HG03060 (cell line): ENCODE measurements around the gene METTL2B.
A peak's percentile ranks its signal among the peaks of the same experiment; 100 is the strongest.
"Not testable (repeated sequence)": the region's sequence is repeated elsewhere in the genome, so short reads cannot be mapped to it uniquely, and the experiment has no call there.

Source experiments
- ATAC-seq: cut with Tn5 transposase; IDR thresholded peaks from one replicate; pipeline ENCODE4 v1.9.1; 2021; ENCODE audit warnings: low read depth, moderate number of reproducible peaks; ENCODE audit not compliant: unreplicated experiment

The METTL2B gene

DNA sequence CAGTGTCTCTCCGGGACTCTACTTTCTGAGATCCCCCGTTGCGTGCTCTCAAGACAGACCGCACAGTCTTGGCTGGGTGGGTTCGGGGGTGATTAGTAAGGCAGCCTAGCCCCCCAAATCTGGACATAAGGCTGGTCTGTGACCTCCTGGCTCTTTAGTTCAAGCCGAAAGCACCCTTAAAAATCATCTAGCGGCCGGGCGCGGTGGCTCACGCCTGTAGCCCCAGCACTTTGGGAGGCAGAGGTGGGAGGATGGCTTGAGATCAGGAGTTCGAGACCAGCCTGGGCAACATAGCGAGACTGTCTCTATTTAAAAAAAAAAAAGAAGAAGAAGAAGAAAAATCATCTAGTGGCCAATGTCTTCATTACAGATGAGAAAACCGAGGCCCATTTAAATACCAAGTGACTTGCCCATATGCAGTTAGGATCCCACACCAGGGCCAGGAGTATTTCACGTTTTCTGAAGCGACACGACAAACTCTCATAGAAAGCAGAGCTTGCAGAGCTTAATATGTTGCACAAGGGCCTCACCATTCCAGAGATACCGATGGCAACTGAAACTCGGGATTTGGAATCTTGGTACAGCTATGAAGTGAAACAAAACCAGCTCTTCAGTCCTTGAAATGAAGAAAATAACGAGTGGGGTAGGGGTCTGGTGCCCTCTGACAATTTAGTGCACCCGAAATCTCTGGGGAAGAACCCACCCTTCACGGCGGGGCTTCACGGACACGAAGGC lies 21.6 kb upstream of the METTL2B start:
- no peak for ATAC-seq

DNA sequence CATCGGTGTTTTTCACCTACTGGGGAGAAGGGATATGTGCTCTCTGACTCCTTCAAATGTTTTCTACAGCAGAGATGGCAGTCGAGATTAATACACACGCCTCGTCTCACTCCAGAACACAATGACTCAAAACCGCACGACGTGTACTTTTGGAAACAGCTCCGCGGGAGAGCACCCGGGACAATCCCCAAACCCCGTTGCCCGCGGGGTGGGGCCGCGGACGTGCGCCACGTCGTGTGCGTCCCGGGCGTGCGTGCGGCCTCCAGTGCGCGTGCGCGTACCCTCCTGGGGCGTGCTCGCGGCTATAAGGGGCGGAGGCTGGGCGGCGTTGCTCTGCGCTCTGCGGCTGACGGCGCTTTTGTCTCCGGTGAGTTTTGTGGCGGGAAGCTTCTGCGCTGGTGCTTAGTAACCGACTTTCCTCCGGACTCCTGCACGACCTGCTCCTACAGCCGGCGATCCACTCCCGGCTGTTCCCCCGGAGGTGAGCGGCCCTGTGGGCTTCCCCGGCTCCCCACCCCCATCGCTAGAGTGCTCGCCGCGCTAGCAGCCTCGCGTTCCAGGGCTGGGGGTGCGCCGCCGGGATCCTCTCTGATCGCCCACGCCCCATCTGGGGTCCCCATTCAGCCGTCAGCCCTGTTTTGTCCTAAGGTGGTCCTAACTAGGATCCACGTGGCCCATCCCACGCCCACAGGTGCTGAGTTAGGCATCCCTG lies 20.8 kb upstream of the METTL2B start, which contains the start of gene HILPDA:
Gene HILPDA, plus strand, starts transcription at position 336 of the 712 bp plus-strand sequence. CDS start 1,391 bp downstream, outside the sequence.
- ATAC-seq, result peak; percentile 72

DNA sequence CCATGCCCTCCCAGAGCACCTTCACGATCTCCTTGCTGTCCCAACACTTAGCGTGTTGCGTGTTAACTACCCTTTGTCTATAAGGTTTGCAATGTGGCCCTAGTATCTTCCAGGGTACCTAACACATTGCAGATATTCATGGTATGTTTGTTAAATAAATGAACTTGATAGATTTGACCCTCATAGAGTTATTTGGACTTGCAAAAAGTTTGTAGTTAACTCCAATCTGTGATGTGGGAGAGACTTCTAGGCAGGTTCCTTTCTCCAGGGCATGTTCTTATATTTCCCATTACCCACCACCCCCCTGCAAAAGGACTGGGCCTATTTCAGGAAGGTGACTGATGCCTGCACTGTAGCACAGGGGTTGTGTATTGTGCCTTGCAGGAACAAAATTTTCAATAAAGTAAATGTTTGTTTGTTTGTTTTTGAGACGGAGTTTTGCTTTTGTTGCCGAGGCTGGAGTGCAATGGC lies 20.3 kb upstream of the METTL2B start:
- peak; percentile 5 for ATAC-seq

DNA sequence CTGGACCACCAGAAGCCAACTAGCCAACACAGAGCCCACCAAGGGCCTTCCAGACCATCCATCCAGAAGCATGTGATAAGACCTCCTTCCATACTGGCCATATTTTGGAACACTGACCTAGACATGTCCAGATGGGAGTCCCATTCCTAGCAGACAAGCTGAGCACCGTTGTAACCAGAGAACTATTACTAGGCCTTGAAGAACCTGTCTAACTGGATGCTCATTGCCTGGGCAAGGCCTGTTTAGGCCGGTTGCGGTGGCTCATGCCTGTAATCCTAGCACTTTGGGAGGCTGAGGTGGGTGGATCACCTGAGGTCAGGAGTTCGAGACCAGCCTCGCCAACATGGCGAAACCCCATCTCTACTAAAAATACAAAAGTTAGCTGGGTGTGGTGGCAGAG lies 19.2 kb upstream of the METTL2B start:
- not testable (repeated sequence) for ATAC-seq

DNA sequence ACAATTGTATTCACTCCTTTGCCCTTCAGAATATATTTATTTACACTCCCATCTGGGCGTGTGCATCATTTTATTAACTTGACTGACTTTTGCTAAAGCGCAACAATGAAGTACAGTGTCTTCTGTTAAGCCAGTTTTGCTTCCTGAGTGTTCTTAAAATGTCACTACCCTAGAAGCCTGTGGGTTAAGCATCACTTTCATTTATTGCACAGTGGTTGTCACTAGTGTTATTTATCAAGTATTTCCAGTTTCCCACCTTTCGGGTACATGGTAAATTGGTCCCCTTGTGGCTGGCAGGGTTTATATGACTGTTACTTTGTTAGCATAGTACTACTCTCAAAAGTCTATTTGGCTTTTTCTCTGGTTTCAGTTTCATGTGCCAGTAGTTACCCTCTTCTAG lies 17.6 kb upstream of the METTL2B start:
- ATAC-seq, result no peak

DNA sequence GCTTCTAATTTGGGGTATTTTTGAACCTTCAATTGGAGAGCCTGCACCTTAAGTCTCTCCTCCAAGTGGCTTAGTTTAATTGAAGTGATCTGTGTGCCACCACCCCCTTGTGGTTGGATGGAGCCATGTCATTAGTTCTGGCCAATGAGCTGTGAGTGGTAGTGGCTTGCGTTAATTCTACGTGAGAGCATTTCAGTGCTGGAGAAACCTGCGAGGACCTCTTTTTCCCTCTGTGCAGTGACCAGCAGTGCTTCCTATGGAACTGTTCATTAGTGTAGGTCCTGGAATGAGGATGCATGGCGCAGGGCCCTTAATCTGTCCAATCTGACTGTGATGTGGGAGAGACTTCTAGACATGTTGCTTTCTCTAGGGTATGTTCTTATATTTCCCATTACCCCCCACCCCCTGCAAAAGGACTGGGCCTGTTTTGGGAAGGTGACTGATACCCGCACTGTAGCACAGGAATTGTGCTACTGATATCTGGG lies 17.1 kb upstream of the METTL2B start:
- no peak for ATAC-seq

DNA sequence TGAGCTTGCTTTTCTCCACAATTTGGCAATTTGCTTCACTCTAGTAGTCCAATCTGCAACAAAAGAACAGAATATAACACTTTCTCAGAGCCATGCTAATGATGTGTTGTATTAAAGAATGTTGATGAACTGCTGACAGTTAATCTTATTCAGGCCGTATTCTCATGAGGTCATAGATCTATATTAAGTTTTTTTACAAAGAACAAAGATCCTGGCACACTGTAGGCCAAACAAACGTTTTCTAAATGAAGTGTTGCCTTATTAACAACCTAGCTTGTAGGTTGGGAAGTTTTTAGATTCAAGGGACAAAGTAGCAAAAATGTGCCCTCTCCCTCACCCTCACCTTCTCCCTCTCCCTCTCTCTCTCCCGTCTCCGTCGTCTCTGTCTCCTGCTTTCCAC lies 14.1 kb upstream of the METTL2B start:
- no peak for ATAC-seq

DNA sequence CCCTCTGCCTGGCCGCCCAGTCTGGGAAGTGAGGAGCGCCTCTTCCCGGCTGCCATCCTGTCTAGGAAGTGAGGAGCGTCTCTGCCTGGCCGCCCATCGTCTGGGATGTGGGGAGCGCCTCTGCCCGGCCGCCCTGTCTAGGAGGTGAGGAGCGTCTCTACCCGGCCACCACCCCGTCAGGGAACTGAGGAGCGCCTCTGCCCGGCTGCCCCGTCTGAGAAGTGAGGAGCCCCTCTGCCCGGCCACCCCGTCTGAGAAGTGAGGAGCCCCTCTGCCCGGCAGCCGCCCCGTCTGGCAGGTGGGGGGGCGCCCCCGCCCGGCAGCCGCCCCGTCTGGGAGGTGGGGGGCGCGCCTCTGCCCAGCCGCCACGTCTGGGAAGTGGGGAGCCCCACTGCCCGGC lies 13.2 kb upstream of the METTL2B start:
- ATAC-seq, result not testable (repeated sequence)

DNA sequence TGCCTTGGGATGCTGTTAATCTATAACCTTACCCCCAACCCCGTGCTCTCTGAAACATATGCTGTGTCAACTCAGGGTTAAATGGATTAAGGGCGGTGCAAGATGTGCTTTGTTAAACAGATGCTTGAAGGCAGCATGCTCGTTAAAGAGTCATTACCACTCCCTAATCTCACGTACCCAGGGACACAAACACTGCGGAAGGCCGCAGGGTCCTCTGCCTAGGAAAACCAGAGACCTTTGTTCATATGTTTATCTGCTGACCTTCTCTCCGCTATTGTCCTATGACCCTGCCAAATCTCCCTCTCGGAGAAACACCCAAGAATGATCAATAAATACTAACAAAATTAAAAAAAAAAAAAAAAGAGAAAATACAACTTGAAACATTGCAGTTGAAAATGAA lies 12.6 kb upstream of the METTL2B start:
- ATAC-seq, result not testable (repeated sequence)

DNA sequence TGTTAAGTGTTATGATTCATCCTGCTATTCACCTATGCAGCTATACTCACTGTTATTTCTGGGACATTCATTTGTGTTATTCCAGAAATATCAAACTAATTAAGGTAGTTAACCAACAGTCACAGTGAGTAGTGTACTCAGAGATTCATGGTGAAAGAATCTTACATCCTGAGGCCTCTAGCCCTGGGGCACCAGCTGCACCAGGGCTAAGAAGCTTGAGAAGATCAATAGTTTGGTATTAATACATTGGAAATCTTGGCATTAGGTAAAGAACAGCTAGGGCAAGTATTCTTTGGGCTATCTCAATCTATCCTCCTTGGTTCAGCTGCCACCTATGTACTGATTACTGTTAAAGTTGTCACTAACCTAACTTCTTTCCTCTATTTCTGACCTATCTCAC lies 9.7 kb upstream of the METTL2B start:
- ATAC-seq, result not testable (repeated sequence)

DNA sequence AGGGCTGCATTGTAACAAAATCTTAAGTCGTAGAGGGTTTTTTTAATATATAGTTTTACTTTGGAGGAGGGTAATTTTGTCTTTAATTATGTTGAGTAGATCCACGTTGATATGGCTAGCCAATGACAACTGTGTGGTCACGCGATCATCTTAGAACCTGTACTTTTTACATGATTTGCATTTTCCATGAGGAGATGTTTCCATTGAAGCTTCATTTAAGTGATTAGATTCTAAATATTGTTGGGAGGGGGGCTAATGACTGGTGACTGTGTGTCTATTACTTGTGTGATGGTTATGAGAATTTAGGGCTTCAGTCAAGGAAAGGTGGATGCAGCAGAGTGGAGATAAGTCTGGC lies 765 bp downstream of the METTL2B start:
- ATAC-seq, result not testable (repeated sequence)

DNA sequence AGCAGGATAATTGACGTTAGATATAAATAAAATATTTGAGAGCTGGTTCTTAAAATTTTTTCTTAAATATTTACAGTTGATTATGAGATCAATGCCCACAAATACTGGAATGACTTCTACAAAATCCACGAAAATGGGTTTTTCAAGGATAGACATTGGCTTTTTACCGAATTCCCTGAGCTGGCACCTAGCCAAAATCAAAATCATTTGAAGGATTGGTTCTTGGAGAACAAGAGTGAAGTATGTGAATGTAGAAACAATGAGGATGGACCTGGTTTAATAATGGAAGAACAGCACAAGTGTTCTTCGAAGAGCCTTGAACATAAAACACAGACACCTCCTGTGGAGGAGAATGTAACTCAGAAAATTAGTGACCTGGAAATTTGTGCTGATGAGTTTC lies 2.5 kb downstream of the METTL2B start:
- ATAC-seq, result not testable (repeated sequence)

DNA sequence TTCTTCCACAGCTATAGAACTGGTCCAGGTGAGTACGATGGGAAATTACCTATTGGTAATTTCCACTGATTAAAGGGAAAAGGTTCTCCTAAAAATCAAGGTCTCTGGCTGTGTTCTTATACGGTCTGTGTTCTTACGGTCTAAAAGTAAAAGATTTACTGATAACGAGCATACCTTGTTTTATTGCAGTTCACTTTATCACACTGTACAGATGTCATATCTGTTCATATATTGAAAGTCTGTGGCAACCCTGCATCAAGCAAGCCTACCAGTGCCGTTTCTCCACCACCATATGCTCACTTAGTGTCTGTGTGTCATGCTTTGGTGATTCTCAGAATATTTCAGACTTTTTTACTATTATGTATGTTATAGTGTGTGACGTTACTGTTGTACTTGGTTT lies 11.6 kb downstream of the METTL2B start:
- ATAC-seq, result not testable (repeated sequence)

DNA sequence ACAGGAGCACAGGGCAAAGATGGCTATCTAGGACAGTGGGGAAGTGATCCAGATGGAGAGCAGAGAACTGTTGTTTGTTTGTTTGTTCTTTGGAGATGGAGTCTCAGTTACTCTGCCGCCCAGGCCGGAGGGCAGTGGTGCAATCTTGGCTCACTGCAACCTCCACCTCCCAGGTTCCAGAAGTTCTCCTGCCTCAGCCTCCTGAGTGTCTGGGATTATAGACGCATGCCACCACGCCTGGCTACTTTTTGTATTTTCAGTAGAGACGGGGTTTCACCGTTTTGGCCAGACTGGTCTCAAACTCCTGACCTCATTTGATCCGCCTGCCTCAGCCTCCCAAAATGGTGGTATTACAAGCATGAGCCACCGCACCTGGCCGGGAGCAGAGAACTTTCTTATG lies 20.9 kb downstream of the METTL2B start:
- ATAC-seq, result no peak

DNA sequence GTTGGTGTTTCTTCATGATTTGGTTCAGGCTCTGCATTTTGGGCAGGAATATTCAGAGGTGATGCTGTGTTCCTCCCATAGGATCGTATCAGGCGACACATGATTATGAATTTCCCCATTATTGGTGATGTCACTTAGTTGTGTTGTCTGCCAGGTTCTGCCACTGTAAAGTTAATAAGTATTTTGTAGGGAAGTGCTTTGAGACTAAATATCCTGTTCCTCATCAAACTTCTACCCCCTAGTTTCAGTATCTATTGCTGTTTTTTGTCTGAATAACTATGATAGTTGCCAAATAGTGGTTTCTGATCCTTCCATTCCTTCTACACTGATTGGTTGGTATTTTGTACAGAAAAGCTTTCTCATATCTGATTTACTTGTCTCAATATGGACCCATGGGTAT lies 28.9 kb downstream of the METTL2B start:
- ATAC-seq, result not testable (repeated sequence)

DNA sequence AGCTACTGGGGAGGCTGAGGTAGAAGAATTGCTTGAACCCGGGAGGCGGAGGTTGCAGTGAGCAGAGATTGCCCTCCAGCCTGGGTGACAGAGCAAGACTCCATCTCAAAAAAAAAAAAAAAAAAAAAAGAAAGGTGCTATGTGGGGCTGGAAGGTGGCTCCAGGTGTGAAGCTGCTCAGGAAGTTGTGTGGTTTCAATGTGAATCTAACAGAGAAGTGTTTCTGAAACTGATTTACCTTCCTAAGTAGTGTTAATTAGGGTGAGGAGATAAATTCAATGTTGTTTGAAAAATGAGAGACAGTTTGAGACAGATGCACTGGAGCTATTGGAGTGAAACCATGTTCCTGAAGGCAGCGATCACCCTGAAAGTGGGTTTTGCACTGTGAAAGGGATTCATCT lies 30.3 kb downstream of the METTL2B start:
- not testable (repeated sequence) for ATAC-seq

DNA sequence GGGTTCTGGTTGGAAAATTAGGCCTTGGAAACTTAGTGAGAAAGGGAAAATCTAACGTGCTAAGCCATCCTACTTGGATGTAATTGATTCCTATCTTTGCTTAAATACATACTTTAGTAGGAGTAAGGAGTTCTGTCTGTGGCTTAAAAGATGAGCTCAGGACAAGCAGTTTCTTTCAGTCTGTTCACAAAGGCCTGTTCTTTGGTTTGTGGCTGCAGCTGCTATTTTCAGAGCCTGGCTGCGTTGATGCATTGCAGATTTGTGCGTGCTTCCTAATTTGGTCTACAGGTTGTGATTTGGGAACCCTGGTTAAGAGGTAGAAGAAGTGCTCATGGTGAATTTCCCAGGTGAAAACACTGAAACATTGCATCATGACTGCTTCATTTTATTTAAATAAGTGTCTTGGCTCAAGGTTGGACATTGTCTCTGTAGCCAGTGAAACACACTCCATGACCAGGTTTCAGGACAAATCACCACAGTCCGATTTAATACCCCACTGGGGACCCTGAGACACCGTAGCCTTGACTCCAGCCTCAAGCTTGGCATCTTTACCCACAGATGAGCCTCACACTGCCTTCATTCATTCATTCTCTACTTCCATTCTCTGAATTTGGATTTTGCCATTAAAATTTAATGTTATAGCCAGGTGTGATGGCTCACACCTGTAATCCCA lies 30.9 kb downstream of the METTL2B start:
- ATAC-seq, result not testable (repeated sequence)

DNA sequence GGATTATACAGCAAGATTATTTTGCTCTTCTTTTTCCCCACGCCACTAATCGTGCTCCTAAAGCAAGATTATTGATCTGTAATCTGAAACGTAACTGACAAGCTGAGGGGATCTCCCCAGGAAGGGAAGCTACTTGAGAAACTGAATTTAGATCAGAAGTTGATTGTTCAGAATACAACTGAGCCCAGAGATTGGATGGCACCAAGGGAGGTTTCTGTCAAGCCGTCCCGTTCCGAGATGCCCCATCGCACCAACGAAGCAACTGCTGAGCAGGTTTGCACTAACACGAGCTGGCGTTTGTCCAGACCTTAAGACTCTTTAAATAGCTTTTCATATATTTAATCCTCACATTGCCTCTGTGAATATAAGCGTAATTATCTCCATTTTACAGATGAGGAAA lies 35.1 kb downstream of the METTL2B start:
- not testable (repeated sequence) for ATAC-seq

DNA sequence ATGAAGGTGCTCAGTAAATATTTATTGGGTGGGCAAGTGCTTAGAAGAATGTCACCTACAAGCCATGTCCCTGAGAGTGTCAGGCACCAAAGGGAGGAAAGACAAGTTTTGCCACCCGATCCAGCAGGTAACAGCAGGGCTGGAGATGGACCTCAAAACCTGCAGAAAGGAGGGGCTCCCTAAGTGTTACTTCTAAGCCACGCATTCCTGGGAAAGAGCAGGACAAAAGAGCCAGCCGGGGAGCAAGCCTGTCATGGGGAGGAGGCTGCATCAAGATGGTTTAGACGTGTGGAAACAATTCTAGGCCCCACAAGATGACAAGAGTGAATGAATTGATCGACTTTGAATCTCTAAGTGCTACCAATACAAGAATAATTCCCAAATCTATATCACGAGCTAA lies 38.7 kb downstream of the METTL2B start:
- not testable (repeated sequence) for ATAC-seq

DNA sequence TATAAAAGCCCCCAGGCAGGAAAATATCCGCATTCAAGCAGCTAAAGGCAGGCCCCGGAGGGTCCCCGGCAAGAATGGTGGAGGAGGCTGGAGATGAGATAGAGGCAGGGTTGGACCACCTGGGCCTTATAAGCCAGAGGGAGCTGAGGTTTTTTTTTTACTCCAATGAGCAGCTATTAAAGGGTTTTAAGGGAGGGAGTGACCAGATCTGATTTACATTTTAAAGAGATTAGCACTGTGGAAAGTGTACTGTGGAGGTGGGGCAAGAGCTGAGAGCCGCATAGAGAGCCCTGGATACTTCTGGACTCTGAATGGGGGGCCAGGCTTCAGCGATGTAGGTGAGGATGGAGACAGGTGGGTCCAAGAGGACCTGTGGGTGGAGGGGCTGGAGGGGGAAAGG lies 40.5 kb downstream of the METTL2B start:
- ATAC-seq, result not testable (repeated sequence)
